Measurements from ENCODE around the gene SLC9A5. TPM values are rescaled to one million over a fixed set of nuclear protein-coding genes. Genes with fewer than 3 reads are reported as not detected.

SLC9A5 gene
- total and polyA plus RNA-seq, 2 donors (not counting 3 experiments of a cell fraction or from before 2014, with no cell fraction given) = 2.7 to 2.8 TPM

- H3K9me3 ChIP-seq (replicated peaks; ENCODE audit: control insufficient read depth, insufficient read depth, low read length) = no peaks in the 10 kb centered on the region
- intact Hi-C loops (cut with micrococcal nuclease) = no loop called here
- no peak overlapping the region for H3K4me3 ChIP-seq (replicated peaks in 1 of 3; ENCODE audit: insufficient read depth in 1 of 3, low read depth in 1 of 3, low read length in 3 of 3)
- H3K4me2 ChIP-seq (ENCODE audit: insufficient read depth, low read length) = no peak overlapping the region
- H4K20me1 ChIP-seq (replicated peaks; ENCODE audit: control insufficient read depth, extremely low read depth, insufficient read depth, low read length) = no peaks in the 10 kb centered on the region
- H3K36me3 ChIP-seq (ENCODE audit: control insufficient read depth in 2 of 2, extremely low read depth in 1 of 2, insufficient read depth in 2 of 2, low read length in 2 of 2) = peaks cover 0 to 37% of the 10 kb centered on the region in 2 experiments
- dilution Hi-C loops (cut with MboI; ENCODE audit: extremely low pct_ligation_motif_present, low sequenced_read_pairs) = no loop called here
- BruUV-seq (replicated peaks) = no TSS peak
- no peaks in the 10 kb centered on the region for H3K79me2 ChIP-seq (ENCODE audit: control insufficient read depth, insufficient read depth, low read length)
- DNase-seq (ENCODE audit: low read depth, low spot score) (no peak), FAIRE-seq (no peak)
- no peak overlapping the region for H2AFZ ChIP-seq (ENCODE audit: low read depth, low read length)
- TF ChIP-seq POLR2AphosphoS5 (IDR thresholded peaks at IDR 0.05; ENCODE audit: insufficient read depth, low read depth, low read length) (no peak), FOS (IDR thresholded peaks at IDR 0.05; ENCODE audit: borderline replicate concordance, insufficient read depth, low read length) (no peak), CTCF (IDR thresholded peaks at IDR 0.05; ENCODE audit: extremely low read depth in 1 of 2, insufficient read depth in 1 of 2, low read depth in 1 of 2, low read length in 2 of 2) (no peak), JUN (IDR thresholded peaks at IDR 0.05; ENCODE audit: borderline replicate concordance, insufficient read depth, insufficient read length, low read depth) (no peak), MYC (IDR thresholded peaks at IDR 0.05; ENCODE audit: low read depth, low read length) (no peak), EZH2 (IDR thresholded peaks at IDR 0.05; ENCODE audit: borderline replicate concordance, low read depth, low read length, severe bottlenecking) (no peak), POLR2A (IDR thresholded peaks at IDR 0.05; ENCODE audit: low read depth, low read length) (no peak), GATA2 (IDR thresholded peaks at IDR 0.05; ENCODE audit: insufficient read depth, insufficient read length, low read depth, low read length) (no peak)
- TF ChIP-seq, protein P1, sequence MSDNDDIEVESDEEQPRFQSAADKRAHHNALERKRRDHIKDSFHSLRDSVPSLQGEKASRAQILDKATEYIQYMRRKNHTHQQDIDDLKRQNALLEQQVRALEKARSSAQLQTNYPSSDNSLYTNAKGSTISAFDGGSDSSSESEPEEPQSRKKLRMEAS (IDR thresholded peaks at IDR 0.05; ENCODE audit: insufficient read depth, insufficient read length) = no peak
- no peaks in the 10 kb centered on the region for H3K9me1 ChIP-seq (replicated peaks; ENCODE audit: control insufficient read depth, extremely low read depth, insufficient read depth, low read length)
- CTCF ChIA-PET = interaction anchor here (0.9 to 1.6 kb wide), 4 partner anchors 10 to 48 kb away, joined by 3 to 6 read pairs (median 4); partner anchors contain the start of gene E2F4
- peaks cover 2% of the 10 kb centered on the region for H3K4me1 ChIP-seq (ENCODE audit: control insufficient read depth, extremely low read depth, insufficient read depth, low read length)
- no peak overlapping the region for H3K27ac ChIP-seq (ENCODE audit: insufficient read depth, low read depth, low read length)
- POLR2A ChIA-PET = no interaction called here
- no peak overlapping the region for H3K9ac ChIP-seq (replicated peaks; ENCODE audit: extremely low read depth, insufficient read depth, low read length)
- H3K27me3 ChIP-seq (ENCODE audit: control insufficient read depth in 2 of 2, insufficient read depth in 2 of 2, low read length in 2 of 2) = no peaks in the 10 kb centered on the region
These were observed 45.8 kb upstream of the SLC9A5 start for GRCh38 chr16:67202956-67203493.

Measured in endothelial cell of umbilical vein (primary cell).